HL-60 (cell line): ENCODE measurements around the gene PRKAR1B.

Experiments
- DNase-seq, 2 experiments: peaks; one replicate each; pipeline ENCODE4 v3.0.0-alpha.2; 2010 to 2020; ENCODE audit warnings: low read depth in 1 of 2, low spot score in 1 of 2
- H3K27ac ChIP-seq: fragments of 250-450 bp; sonication (Bioruptor Pico); replicated peaks from 2 replicates; pipeline ENCODE4 v1.5.1; 2020; ENCODE audit warnings: mild to moderate bottlenecking, moderate library complexity
- H3K27me3 ChIP-seq: fragments of 250-450 bp; sonication (Bioruptor Pico); 2 replicates; pipeline ENCODE4 v1.5.1; 2021; ENCODE audit warnings: mild to moderate bottlenecking, moderate library complexity; ENCODE audit not compliant: insufficient read depth, poor library complexity, severe bottlenecking
- H3K4me3 ChIP-seq: replicated peaks from 2 replicates; pipeline ENCODE4 v1.5.1; 2011; ENCODE audit warnings: mild to moderate bottlenecking, control low read depth, low read length; ENCODE audit not compliant: insufficient read depth
- GABPA ChIP-seq: IDR thresholded peaks from 2 replicates; pipeline ENCODE4 v1.6.1; 2012; ENCODE audit warnings: low read depth
- POLR2AphosphoS5 ChIP-seq: IDR thresholded peaks from 2 replicates; pipeline ENCODE4 v1.6.1; 2012; ENCODE audit warnings: low read depth
- SPI1 ChIP-seq: IDR thresholded peaks from 2 replicates; pipeline ENCODE4 v1.6.1; 2012; ENCODE audit warnings: low read depth, mild to moderate bottlenecking, borderline replicate concordance
- TF ChIP-seq, protein P1 (sequence below): IDR thresholded peaks from one replicate; pipeline ENCODE4 v1.5.1; 2011; ENCODE audit warnings: low read length, control low read depth, inconsistent platforms; ENCODE audit not compliant: insufficient read depth
- TF ChIP-seq, protein P2 (sequence below): IDR thresholded peaks from 2 replicates; pipeline ENCODE4 v1.6.1; 2012; ENCODE audit warnings: low read depth; ENCODE audit not compliant: insufficient replicate concordance

The PRKAR1B gene

DNA sequence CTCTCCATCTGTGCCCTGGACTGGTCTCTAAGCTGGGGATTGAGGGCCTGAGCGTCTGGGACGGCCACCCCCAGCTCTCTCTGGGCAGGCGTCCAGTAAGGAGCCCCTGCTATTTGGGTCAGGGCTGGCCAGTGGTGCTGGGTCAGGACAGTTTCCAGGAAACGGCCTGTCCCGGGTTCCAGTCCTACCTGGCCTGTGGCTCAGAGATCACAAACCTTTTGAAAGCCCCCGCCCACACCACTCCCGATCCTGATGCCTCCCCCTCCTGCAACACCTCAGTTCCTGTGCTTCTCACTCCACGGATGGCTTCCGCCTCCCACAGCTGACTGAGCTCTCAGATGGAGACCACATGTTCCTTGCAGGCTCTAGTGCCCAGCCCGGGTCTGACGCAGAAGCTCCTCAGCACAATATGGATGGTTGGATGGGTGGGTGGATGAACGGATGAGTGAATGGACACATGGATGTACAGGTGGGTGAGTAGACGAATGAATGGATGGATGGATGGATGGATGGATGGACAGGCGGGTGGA is 115.7 kb downstream of the PRKAR1B start:
- Histone ChIP-seq H3K27ac (no peak overlapping the region), H3K27me3 (no peaks in the 10 kb centered on the region), H3K4me3 (no peak overlapping the region)
- TF ChIP-seq SPI1 (no peak), POLR2AphosphoS5 (no peak)
- TF ChIP-seq, protein P1, sequence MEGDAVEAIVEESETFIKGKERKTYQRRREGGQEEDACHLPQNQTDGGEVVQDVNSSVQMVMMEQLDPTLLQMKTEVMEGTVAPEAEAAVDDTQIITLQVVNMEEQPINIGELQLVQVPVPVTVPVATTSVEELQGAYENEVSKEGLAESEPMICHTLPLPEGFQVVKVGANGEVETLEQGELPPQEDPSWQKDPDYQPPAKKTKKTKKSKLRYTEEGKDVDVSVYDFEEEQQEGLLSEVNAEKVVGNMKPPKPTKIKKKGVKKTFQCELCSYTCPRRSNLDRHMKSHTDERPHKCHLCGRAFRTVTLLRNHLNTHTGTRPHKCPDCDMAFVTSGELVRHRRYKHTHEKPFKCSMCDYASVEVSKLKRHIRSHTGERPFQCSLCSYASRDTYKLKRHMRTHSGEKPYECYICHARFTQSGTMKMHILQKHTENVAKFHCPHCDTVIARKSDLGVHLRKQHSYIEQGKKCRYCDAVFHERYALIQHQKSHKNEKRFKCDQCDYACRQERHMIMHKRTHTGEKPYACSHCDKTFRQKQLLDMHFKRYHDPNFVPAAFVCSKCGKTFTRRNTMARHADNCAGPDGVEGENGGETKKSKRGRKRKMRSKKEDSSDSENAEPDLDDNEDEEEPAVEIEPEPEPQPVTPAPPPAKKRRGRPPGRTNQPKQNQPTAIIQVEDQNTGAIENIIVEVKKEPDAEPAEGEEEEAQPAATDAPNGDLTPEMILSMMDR = no peak
- no peak for DNase-seq

DNA sequence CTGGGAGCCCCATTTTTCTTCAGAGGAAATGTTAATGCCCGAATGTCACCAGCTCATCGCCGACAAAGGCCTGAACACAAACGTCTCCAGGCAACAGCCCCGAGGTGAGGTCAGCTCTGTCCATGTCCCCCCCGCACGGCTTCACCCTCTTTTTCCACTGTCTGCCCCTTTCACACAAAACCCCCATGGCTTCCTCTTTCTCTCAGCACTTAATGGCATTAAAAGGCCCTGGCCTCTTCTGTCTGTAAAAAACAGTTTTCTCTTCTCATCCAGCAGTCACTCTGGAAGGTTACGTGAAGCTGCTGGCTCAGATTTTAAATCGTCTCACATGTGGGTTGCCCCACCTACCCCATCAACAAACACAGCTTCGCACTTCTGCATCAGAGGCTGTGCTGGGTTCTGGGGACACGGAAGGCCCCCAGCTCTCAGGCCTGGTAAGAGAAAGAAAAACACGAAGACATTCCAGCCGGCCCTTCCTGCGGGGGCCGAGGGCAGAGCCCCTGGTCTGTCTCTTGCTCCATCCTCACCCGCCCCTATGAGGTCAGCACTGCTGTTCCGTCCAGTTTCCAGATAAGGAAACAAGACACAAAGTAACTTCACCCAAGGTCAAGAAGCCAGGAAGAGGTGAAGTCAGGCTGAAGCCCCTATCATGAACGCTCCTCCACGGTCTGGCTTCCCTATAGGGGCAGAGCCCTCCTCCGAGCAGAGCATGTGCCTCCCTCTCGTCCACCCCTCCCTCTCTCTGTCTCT is 116.4 kb downstream of the PRKAR1B start:
- no peaks in the 10 kb centered on the region for H3K27me3 ChIP-seq
- H3K4me3 ChIP-seq = no peak overlapping the region
- DNase-seq = no peak
- TF ChIP-seq SPI1 = peak; percentile 55; the same call in 1 of the 2 replicates
- TF ChIP-seq POLR2AphosphoS5 = no peak
- H3K27ac ChIP-seq = no peak overlapping the region

DNA sequence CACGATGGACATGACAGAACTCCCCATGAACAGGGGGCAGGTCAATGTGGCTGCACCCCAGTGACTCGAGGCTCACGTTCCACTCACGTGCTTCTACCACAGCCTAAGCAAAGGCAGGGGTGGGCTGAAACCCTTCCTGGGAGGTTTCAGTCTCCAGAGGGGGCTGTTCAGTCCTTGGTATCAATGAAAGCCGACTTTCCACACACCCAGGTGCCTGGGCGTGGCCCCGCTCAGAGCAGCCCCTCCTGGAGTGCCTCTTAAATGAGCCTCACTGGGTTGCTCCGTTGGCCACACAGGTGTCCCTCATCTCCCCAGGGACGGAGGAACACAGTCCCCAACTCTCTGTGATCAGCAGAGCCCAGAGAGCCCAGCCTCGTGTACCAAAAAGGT is 116.9 kb downstream of the PRKAR1B start:
- Histone ChIP-seq H3K27me3 (no peaks in the 10 kb centered on the region), H3K27ac (no peak overlapping the region), H3K4me3 (no peak overlapping the region)
- TF ChIP-seq SPI1 (no peak), POLR2AphosphoS5 (no peak), GABPA (no peak)
- TF ChIP-seq, protein P1 = no peak
- TF ChIP-seq, protein P2, sequence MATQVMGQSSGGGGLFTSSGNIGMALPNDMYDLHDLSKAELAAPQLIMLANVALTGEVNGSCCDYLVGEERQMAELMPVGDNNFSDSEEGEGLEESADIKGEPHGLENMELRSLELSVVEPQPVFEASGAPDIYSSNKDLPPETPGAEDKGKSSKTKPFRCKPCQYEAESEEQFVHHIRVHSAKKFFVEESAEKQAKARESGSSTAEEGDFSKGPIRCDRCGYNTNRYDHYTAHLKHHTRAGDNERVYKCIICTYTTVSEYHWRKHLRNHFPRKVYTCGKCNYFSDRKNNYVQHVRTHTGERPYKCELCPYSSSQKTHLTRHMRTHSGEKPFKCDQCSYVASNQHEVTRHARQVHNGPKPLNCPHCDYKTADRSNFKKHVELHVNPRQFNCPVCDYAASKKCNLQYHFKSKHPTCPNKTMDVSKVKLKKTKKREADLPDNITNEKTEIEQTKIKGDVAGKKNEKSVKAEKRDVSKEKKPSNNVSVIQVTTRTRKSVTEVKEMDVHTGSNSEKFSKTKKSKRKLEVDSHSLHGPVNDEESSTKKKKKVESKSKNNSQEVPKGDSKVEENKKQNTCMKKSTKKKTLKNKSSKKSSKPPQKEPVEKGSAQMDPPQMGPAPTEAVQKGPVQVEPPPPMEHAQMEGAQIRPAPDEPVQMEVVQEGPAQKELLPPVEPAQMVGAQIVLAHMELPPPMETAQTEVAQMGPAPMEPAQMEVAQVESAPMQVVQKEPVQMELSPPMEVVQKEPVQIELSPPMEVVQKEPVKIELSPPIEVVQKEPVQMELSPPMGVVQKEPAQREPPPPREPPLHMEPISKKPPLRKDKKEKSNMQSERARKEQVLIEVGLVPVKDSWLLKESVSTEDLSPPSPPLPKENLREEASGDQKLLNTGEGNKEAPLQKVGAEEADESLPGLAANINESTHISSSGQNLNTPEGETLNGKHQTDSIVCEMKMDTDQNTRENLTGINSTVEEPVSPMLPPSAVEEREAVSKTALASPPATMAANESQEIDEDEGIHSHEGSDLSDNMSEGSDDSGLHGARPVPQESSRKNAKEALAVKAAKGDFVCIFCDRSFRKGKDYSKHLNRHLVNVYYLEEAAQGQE = no peak
- DNase-seq = no peak

DNA sequence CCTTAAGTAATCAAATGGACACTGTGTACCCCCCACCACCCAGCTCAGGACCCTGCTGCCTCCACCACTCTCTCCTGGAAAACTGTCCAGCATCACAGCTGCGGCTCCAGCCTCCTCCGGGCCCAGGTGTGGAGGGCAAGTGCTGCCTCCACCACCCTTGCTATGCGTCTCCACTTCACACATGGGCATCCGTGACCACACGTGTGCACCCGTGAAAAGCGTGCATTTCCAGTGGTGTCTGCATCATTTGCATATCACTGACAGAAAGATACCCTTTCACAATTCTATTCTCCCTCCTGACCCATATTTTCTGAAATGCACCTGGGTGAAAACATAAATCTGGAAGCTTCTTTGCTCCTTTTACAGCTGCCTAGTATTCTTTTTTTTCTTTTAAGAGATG is 117.7 kb downstream of the PRKAR1B start:
- H3K4me3 ChIP-seq = no peak overlapping the region
- no peak overlapping the region for H3K27ac ChIP-seq
- no peaks in the 10 kb centered on the region for H3K27me3 ChIP-seq
- no peak for DNase-seq
- TF ChIP-seq, protein P2 = no peak
- TF ChIP-seq GABPA (no peak), SPI1 (no peak), POLR2AphosphoS5 (no peak)
- TF ChIP-seq, protein P1 = no peak
